ENCODE data around the gene EXOSC9.
"Not testable (repeated sequence)": the region's sequence is repeated elsewhere in the genome, so short reads cannot be mapped to it uniquely, and the experiment has no call there.

The EXOSC9 gene, protein sequence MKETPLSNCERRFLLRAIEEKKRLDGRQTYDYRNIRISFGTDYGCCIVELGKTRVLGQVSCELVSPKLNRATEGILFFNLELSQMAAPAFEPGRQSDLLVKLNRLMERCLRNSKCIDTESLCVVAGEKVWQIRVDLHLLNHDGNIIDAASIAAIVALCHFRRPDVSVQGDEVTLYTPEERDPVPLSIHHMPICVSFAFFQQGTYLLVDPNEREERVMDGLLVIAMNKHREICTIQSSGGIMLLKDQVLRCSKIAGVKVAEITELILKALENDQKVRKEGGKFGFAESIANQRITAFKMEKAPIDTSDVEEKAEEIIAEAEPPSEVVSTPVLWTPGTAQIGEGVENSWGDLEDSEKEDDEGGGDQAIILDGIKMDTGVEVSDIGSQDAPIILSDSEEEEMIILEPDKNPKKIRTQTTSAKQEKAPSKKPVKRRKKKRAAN

GRCh38 chr4:121800961-121801714 is at the start of gene EXOSC9:
TSS of gene EXOSC9 (plus strand) at chr4:121801323. CDS start at chr4:121801425, 102 bp downstream.
- Mint-ChIP-seq H3K4me3 (peak within 1 kb of the TSS; percentile 81), H3K9me3 (no peaks in the 10 kb centered on the region), H3K36me3 (peaks cover 53% of the 10 kb centered on the region), H3K27ac (peak within 1 kb of the TSS; percentile 93), H3K4me1 (peaks cover 37% of the 10 kb centered on the region)
- ATAC-seq (peak; percentile 85), DNase-seq (ENCODE audit: low spot score in 2 of 2) (peak; percentile 96 to 100)

DNA sequence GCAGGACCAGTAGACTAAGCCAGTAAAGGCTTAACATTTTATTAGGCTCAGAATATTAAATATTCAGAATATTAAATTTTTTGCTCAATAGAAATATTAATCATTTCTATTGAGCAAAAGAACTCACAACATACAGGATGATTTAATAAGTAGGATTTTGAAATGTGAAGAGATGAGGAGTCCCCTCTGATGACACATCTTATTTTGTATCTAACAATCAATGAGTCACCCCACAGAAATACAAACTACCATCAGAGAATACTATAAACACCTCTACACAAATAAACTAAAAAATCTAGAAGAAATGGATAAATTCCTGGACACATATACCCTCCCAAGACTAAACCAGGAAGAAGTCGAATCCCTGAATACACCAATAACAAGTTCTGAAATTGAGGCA is 49.0 kb upstream of the EXOSC9 start:
- not testable (repeated sequence) for H3K4me3 Mint-ChIP-seq; H3K27ac Mint-ChIP-seq; H3K9me3 Mint-ChIP-seq; ATAC-seq; H3K4me1 Mint-ChIP-seq; H3K36me3 Mint-ChIP-seq; DNase-seq (ENCODE audit: low spot score in 2 of 2)

DNA sequence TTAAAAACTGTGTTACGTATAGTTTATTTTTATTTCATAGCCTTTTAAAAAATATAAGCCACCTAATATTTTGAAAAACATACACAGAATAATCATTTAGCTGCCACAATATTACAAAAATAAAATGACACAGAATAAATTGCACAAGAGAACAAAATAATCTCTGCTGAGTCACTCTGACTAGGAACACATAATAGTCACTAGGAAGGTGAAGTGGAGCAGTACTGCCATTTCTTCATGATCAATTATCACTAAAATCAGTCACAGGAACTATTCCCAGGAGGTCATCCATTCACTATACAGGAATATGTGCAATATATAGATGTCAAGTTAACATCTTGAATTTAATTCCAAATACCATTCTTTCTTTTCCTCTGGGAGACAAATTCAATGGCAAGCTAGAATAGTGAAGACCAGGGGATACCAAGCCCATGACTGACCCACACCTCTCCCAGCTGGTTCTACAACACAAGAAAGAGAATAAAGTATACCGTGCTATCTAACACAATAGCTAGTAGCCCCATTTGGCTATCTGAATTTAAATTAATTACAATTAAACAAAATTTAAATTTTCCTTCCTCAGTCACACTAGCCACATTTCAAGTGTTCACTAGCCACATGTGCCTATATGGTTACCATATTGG is 42.1 kb upstream of the EXOSC9 start:
- ATAC-seq: no peak
- Mint-ChIP-seq H3K4me1 (peaks cover 2% of the 10 kb centered on the region), H3K9me3 (no peaks in the 10 kb centered on the region), H3K27ac (no peak overlapping the region), H3K4me3 (no peak overlapping the region), H3K36me3 (no peaks in the 10 kb centered on the region)
- no peak for DNase-seq (ENCODE audit: low spot score in 2 of 2)

- Mint-ChIP-seq H3K27ac (no peak overlapping the region), H3K4me3 (no peak overlapping the region), H3K4me1 (peaks cover 13% of the 10 kb centered on the region), H3K36me3 (no peaks in the 10 kb centered on the region), H3K9me3 (no peaks in the 10 kb centered on the region)
- no peak for ATAC-seq
- no peak for DNase-seq (ENCODE audit: low spot score in 2 of 2)
These were observed 40.9 kb upstream of the EXOSC9 start for GRCh38 chr4:121760205-121760604.

DNA sequence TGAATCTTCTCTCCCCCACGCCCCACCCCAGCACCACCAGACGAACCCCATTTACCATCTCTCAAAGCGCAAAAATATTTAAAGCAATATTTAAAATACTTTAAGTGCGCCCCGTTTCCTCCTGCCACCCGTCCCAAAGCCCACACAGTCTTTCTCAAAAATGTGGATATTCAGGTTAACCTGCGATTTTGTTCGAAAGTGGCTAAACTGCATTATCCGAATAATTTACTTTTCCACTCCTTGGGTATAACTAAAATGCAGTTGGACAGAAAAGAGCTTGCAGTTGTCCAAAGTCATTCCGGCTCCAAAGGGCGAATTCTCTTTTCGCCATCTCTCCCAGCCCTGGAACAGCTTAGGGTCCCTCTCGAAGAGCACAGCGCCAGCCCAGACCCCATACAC is 36.8 kb upstream of the EXOSC9 start:
- ATAC-seq: no peak
- no peaks in the 10 kb centered on the region for H3K36me3 Mint-ChIP-seq
- no peaks in the 10 kb centered on the region for H3K9me3 Mint-ChIP-seq
- peak overlapping the region; percentile 61 for H3K4me3 Mint-ChIP-seq
- DNase-seq (ENCODE audit: low spot score in 2 of 2): no peak
- no peak overlapping the region for H3K27ac Mint-ChIP-seq
- H3K4me1 Mint-ChIP-seq: peaks cover 17% of the 10 kb centered on the region

- H3K4me1 Mint-ChIP-seq: peaks cover 17% of the 10 kb centered on the region
- no peak within 1 kb of the TSS for H3K27ac Mint-ChIP-seq
- DNase-seq (ENCODE audit: low spot score in 2 of 2): no peak
- ATAC-seq: peak; percentile 45
- peak within 1 kb of the TSS; percentile 61 for H3K4me3 Mint-ChIP-seq
- no peaks in the 10 kb centered on the region for H3K9me3 Mint-ChIP-seq
- H3K36me3 Mint-ChIP-seq: no peaks in the 10 kb centered on the region
These were observed 36.3 kb upstream of the EXOSC9 start, which contains the start of gene SMIM43 for GRCh38 chr4:121764702-121765367. TSS of gene SMIM43 (minus strand) at chr4:121765164. CDS start at chr4:121765105, 59 bp downstream.

DNA sequence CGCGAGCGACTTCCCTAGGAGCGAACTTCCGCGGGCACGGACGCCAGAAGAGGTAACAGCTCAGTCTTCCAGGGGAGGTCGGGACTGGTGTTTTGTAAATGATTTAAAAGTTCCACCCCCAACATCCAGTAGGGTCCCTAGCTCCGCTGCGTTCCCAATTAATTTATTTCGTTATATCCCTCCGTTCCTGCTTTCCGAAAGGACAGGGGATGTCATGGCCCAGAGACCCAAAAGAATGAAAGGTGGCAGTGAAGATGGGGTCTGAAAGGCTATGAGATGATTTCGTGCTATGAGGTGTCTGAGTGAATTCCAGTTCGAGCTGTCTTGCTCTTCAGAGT is 35.8 kb upstream of the EXOSC9 start:
- Mint-ChIP-seq H3K9me3 (no peaks in the 10 kb centered on the region), H3K4me3 (peak overlapping the region; percentile 61), H3K4me1 (peaks cover 17% of the 10 kb centered on the region), H3K36me3 (no peaks in the 10 kb centered on the region), H3K27ac (no peak overlapping the region)
- ATAC-seq (no peak), DNase-seq (ENCODE audit: low spot score in 2 of 2) (no peak)

GRCh38 chr4:121765971-121766538 is 35.1 kb upstream of the EXOSC9 start:
- H3K4me3 Mint-ChIP-seq: no peak overlapping the region
- H3K9me3 Mint-ChIP-seq: no peaks in the 10 kb centered on the region
- peaks cover 17% of the 10 kb centered on the region for H3K4me1 Mint-ChIP-seq
- no peak for DNase-seq (ENCODE audit: low spot score in 2 of 2)
- ATAC-seq: no peak
- H3K27ac Mint-ChIP-seq: no peak overlapping the region
- no peaks in the 10 kb centered on the region for H3K36me3 Mint-ChIP-seq

GRCh38 chr4:121767166-121767565 is 34.0 kb upstream of the EXOSC9 start:
- Mint-ChIP-seq H3K4me3 (no peak overlapping the region), H3K36me3 (no peaks in the 10 kb centered on the region), H3K27ac (no peak overlapping the region), H3K4me1 (peaks cover 17% of the 10 kb centered on the region), H3K9me3 (no peaks in the 10 kb centered on the region)
- no peak for ATAC-seq
- DNase-seq (ENCODE audit: low spot score in 2 of 2): no peak

DNA sequence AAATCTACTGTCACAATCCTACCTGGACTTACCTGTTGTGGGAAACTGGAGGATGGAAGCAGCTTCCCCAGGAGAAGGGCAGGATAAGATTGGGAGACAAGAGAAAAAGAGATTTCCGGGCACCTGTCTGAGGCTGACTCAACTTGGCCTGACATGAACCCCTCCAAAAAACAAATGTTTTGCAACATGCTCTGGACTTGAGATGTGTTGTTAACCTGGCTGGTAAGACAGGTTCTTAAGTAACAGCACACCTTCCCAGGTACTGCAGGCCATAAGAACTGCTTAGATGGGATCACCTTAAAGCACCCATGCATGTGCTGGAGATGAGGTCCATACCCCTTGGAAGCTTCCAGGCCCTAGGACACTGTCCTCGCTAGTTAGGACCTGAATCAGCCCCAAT is 31.8 kb upstream of the EXOSC9 start:
- H3K4me3 Mint-ChIP-seq: no peak overlapping the region
- no peak for DNase-seq (ENCODE audit: low spot score in 2 of 2)
- H3K4me1 Mint-ChIP-seq: peaks cover 13% of the 10 kb centered on the region
- no peaks in the 10 kb centered on the region for H3K36me3 Mint-ChIP-seq
- no peaks in the 10 kb centered on the region for H3K9me3 Mint-ChIP-seq
- no peak for ATAC-seq
- H3K27ac Mint-ChIP-seq: no peak overlapping the region

DNA sequence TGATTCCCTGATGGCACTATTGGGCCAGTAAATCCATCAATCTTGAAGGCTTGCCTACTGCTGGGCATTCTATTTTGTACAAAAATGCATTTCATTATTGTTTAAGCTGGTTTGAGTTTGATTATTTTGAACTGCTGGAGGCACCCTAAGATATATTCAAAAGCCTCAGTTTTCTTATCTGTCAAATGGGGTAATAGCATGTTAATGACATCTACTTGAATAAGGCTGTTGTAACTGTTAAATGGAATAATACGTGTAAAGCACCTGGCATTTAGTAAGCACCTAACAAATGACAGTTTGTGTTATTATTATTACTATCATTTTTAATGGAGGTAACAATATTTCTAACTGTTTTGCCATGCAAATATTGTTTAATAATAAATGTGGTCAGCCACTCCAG is 29.3 kb upstream of the EXOSC9 start:
- no peak overlapping the region for H3K4me3 Mint-ChIP-seq
- no peak for ATAC-seq
- no peak overlapping the region for H3K27ac Mint-ChIP-seq
- no peak for DNase-seq (ENCODE audit: low spot score in 2 of 2)
- no peaks in the 10 kb centered on the region for H3K36me3 Mint-ChIP-seq
- H3K9me3 Mint-ChIP-seq: no peaks in the 10 kb centered on the region
- H3K4me1 Mint-ChIP-seq: no peaks in the 10 kb centered on the region

- no peak for ATAC-seq
- H3K4me1 Mint-ChIP-seq: no peaks in the 10 kb centered on the region
- no peaks in the 10 kb centered on the region for H3K36me3 Mint-ChIP-seq
- H3K27ac Mint-ChIP-seq: no peak overlapping the region
- no peak for DNase-seq (ENCODE audit: low spot score in 2 of 2)
- H3K9me3 Mint-ChIP-seq: no peaks in the 10 kb centered on the region
- no peak overlapping the region for H3K4me3 Mint-ChIP-seq
These were observed 27.2 kb upstream of the EXOSC9 start for GRCh38 chr4:121773883-121774282.

DNA sequence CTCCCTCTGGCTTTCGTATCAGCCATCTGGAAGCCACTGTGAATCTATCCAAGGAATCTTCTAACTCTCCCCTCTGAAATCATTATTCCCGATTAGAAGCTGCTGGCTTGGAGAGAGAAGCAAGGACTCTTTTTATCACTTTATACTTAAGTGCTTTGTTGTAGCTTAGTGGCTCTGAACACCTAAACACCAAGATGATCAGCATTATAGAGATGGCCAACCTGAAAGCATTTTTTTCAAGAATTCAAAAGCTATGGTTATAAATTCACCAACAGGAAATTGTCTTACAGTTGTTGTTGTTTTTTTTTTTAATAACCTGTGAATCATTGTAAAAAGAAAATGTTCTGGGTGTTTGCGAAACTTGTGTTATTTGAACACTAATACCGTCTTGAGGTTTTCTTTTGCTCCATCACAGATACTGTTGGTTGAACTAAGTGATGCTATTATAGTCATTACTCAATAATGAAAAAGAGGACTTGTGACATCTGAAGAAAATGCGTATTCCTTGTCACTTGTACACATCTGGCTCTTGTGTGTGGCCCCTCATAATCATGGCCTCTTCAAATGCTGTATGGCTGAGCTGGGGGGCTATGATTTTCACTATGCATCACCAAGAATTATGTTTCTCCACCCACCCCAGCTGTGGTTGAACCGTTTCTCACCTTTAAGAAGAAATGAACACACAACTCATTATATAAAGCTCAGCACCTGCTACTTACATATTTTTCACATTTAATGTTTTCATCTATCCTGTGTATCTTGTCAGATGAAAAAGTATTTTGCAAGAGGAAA is 24.3 kb upstream of the EXOSC9 start:
- Mint-ChIP-seq H3K4me1 (no peaks in the 10 kb centered on the region), H3K27ac (peak overlapping the region; percentile 27), H3K4me3 (no peak overlapping the region), H3K9me3 (no peaks in the 10 kb centered on the region), H3K36me3 (no peaks in the 10 kb centered on the region)
- DNase-seq (ENCODE audit: low spot score in 2 of 2): no peak
- ATAC-seq: peak; percentile 76

GRCh38 chr4:121777625-121778024 is 23.5 kb upstream of the EXOSC9 start:
- ATAC-seq (peak; percentile 72), DNase-seq (ENCODE audit: low spot score in 2 of 2) (no peak)
- Mint-ChIP-seq H3K4me1 (no peaks in the 10 kb centered on the region), H3K4me3 (no peak overlapping the region), H3K36me3 (no peaks in the 10 kb centered on the region), H3K9me3 (no peaks in the 10 kb centered on the region), H3K27ac (peak overlapping the region; percentile 74)

Measured in stimulated activated effector memory CD8-positive, alpha-beta T cell treated with anti-CD3 and anti-CD28 coated beads, Interleukin-12 subunit alpha, Interleukin-12 subunit beta, amount 100 ng/mL, for 72 hours (primary cell).